Activated CD4-positive, alpha-beta T cell treated with anti-CD3 and anti-CD28 coated beads for 24 hours (primary cell): ENCODE data around the gene TAX1BP3.
"Not testable (repeated sequence)": the region's sequence is repeated elsewhere in the genome, so short reads cannot be mapped to it uniquely, and the experiment has no call there.

Source experiments
- DNase-seq, 2 donors: peaks; one replicate each; pipeline ENCODE4 v3.0.0-alpha.2; 2020; ENCODE audit warnings: low read depth in 2 of 2

TAX1BP3 gene, protein sequence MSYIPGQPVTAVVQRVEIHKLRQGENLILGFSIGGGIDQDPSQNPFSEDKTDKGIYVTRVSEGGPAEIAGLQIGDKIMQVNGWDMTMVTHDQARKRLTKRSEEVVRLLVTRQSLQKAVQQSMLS

GRCh38 chr17:3668279-3669084, at the start of gene TAX1BP3, which contains the start of gene EMC6:
TSS of gene TAX1BP3 (minus strand) at chr17:3668578. CDS start at chr17:3668526, 52 bp downstream.
TSS of gene EMC6 (plus strand) at chr17:3668812. CDS start at chr17:3669147, 335 bp downstream.
- DNase-seq, result peak; percentile 97 to 98

GRCh38 chr17:3715296-3715695, 46.9 kb upstream of the TAX1BP3 start:
- DNase-seq, result no peak

GRCh38 chr17:3712811-3713463, 44.6 kb upstream of the TAX1BP3 start:
- DNase-seq, result no peak

- peak; percentile 43 to 69 for DNase-seq
Measured at GRCh38 chr17:3710951-3711383, 42.6 kb upstream of the TAX1BP3 start.

DNA sequence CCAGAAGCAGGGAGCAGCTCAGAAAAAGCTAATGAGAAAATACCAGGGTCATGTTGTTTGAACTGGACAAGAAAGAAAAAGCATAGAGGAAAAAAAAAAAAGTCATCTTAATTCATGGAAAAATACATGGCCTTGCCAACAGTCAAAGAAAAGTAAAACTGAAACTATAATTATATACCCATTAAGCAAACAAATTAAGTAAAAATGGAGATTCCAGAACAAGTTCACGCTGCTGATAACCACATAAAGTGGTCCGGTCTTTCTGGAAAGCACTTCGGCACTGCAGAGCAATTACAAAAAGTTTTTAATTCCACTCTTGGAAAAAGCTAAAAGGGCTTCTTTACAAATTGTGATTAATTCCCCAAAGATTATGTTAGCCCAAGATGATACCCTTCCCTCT, 40.0 kb upstream of the TAX1BP3 start:
- DNase-seq, result no peak

GRCh38 chr17:3705718-3705984, 37.3 kb upstream of the TAX1BP3 start:
- not testable (repeated sequence) for DNase-seq

- DNase-seq, result no peak
Measured at GRCh38 chr17:3704931-3705717, 36.7 kb upstream of the TAX1BP3 start.

GRCh38 chr17:3702041-3702539, 33.7 kb upstream of the TAX1BP3 start:
- not testable (repeated sequence) for DNase-seq

DNA sequence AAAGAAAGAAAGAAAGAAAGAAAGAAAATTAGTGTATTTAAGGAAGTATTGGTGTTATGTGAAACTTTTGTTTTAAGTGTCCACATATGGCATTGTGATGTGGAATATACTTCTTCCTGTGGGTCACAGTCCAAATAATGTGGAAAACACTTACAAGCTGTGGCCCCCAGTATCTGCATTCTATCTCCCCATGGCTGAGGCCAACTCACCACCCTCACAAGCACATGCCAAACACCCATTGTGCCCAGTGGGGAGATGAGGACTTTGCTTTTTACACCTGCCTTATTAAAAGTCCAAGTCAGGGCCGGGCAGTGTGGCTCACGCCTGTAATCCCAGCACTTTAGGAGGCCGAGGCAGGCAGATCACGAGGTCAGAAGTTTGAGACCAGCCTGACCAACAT, 31.6 kb upstream of the TAX1BP3 start:
- no peak for DNase-seq

GRCh38 chr17:3698139-3698538, 29.8 kb upstream of the TAX1BP3 start:
- no peak for DNase-seq

GRCh38 chr17:3697103-3697476, 28.7 kb upstream of the TAX1BP3 start:
- DNase-seq, result no peak

DNA sequence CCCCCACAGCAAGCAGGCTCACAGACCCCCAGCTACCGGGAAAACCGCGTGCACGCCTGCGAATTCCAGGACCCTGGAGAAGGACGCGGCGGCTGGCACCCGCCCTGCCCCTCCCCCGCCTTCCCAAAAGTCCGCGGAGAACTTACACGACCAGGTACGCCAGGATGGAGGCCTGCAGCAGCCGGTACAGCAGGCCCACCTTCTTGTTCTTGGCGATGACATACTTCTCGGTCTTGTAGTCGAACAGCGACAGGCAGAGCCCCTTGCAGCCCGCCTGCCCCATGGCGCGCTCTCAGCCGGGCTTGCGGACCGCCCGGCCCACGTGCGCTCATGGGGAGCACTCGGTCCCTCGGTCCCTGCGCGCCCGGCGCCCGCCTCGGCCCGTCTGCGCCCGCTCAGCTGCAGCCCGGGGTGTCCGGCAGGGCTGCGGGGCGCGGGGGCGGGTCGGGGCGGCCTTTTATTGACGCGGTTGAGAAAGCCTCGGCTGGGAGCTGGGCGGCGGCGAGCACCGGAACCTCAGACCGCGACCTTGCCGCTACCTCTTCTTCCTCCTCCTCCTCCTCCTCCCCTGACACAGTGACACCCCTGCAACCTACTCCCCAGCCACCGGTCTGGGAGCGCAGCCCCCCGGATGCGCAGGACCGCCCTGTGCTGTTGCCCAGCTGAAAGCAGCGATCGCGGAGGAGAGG, 27.5 kb upstream of the TAX1BP3 start, which contains the start of gene P2RX5:
P2RX5 (minus strand) TSS at position 433 of the 689 bp plus-strand sequence; CDS start at position 283, 150 bp downstream.
- no peak for DNase-seq

- no peak for DNase-seq
Measured at GRCh38 chr17:3695129-3695722, 26.8 kb upstream of the TAX1BP3 start.

GRCh38 chr17:3693829-3694231, 25.5 kb upstream of the TAX1BP3 start:
- DNase-seq, result no peak

GRCh38 chr17:3693141-3693540, 24.8 kb upstream of the TAX1BP3 start:
- no peak for DNase-seq

DNA sequence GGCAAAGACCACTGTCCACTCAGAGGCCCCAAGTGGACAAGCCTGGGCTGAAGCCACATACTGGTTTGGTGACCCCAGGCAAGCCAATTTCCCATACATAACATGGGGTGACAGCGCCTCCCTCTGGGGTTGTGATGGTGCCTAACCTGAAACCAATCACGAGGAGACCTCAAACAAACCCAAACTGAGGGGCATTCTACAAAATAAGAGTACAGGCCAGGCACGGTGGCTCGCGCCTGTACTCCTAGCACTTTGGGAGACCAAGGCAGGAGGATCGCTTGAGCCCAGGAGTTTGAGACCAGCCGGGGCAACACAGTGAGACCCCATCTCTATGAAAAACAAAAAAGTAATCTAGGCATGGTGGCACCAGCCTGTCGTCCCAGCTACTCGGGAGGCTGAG, 24.0 kb upstream of the TAX1BP3 start:
- no peak for DNase-seq

GRCh38 chr17:3691617-3692067, 23.3 kb upstream of the TAX1BP3 start:
- no peak for DNase-seq

DNA sequence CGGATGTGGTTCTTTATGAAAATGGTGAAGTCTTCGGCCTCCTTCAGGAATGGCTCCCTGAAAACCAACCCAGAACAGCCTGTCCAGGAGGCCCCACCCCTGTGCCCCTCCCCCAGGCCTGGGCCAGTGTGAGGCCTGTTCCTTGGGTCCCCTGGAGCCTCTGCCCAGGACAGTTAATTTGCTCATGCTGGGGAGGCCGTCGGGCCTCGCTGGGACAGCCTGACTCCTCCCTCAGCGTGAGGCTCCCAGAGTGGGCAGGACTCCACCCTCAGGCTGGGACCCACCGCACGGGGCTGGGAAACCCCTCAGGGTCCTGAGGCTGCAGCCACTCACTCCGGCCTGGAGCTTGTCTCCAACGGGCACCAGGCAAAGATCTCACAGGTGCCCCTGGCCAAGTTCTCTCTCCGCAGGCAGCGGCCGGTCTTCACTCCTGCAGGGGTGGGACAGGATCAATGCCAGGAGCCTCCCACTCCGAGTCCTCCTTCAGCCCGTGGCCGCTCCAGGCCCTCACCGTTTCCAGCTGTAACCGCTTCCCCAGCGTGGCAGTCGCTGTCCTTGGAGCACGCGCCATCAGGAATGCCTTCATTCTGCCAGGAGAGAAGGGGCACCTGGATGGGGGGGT, 21.8 kb upstream of the TAX1BP3 start:
- DNase-seq, result no peak

GRCh38 chr17:3689262-3690093, 21.1 kb upstream of the TAX1BP3 start:
- DNase-seq, result no peak
